K562 (cell line): Measurements from ENCODE around the gene CRACR2B. TPM values are rescaled to one million over a fixed set of nuclear protein-coding genes. Genes with fewer than 3 reads are reported as not detected.

Source experiments
- KAT7 ChIP-seq: sonication (generic); formaldehyde crosslinking; IDR thresholded peaks from 2 replicates; pipeline ENCODE4 v1.8.0; 2022; ENCODE audit warnings: missing genetic modification reagents, mild to moderate bottlenecking, borderline replicate concordance
- MAFF ChIP-seq: IDR thresholded peaks from 2 replicates; pipeline ENCODE4 v1.6.1; 2012; ENCODE audit warnings: low read length, improper control_type of control experiment
- MIER1 ChIP-seq: fragments of 450-650 bp; IDR thresholded peaks from 2 replicates; pipeline ENCODE4 v1.6.1; 2016; ENCODE audit warnings: antibody characterized with exemption, mild to moderate bottlenecking, low read depth
- PPARD ChIP-seq: fragments of 250-450 bp; sonication (Bioruptor Pico); IDR thresholded peaks from 2 replicates; pipeline ENCODE4 v1.8.0; 2022; ENCODE audit warnings: inconsistent platforms, mild to moderate bottlenecking, moderate library complexity
- SP1 ChIP-seq: sonication (generic); formaldehyde crosslinking; IDR thresholded peaks from 2 replicates; pipeline ENCODE4 v1.8.1; 2022; ENCODE audit warnings: mild to moderate bottlenecking, missing genetic modification reagents
- SRF ChIP-seq, 2 experiments: fragments of 250-450, 450-650 bp in 1 of 2; sonication (Bioruptor Pico) in 1 of 2; sonication (generic) in 1 of 2; formaldehyde crosslinking; IDR thresholded peaks; 2 replicates each; pipeline versions ENCODE4 v1.5.0 to v1.5.1; 2020 to 2022; ENCODE audit warnings: mild to moderate bottlenecking in 1 of 2, missing genetic modification reagents in 1 of 2
- ZNF57 ChIP-seq: fragments of 450-650 bp; formaldehyde crosslinking; IDR thresholded peaks from 2 replicates; pipeline ENCODE4 v1.4.0; 2020; ENCODE audit warnings: mild to moderate bottlenecking, moderate library complexity
- polyA plus RNA-seq, 8 experiments: library from polyadenylated mRNA; depleted of rRNA in 4 of 8; stranded (reverse) in 5 of 8; unstranded in 3 of 8; fragments of >200 nt; fragmentation: Nextera tagmentation in 2 of 8; fragmentation: Illumina TruSeq in 1 of 8; extraction: Ambion mirVana in 2 of 8; extraction: Trizol in 1 of 8; gene quantifications; 2 replicates each; pipeline versions ENCODE4 v1.2.1 to v1.2.3, GENCODE V29; 2011 to 2014; ENCODE audit warnings: inconsistent platforms in 1 of 8, missing spikeins in 1 of 8
- total RNA-seq, 7 experiments: library from RNA; depleted of rRNA in 6 of 7; stranded (reverse); fragments of >200 nt in 6 of 7; fragmentation: Illumina TruSeq in 2 of 7; extraction: Trizol in 2 of 7; gene quantifications; 2 replicates each; pipeline versions ENCODE4 v1.2.1 to v1.2.3, GENCODE V29; 2011 to 2021; ENCODE audit warnings: low replicate concordance in 1 of 7
- TF ChIP-seq, protein P1 (sequence below), 2 experiments: fragments of 450-650 bp; formaldehyde crosslinking in 1 of 2; IDR thresholded peaks; 2 replicates each; pipeline versions ENCODE4 v1.4.0 to v1.6.1; 2014 to 2020; ENCODE audit warnings: mild to moderate bottlenecking in 2 of 2, borderline replicate concordance in 1 of 2, low read depth in 1 of 2

CRACR2B gene
- total and polyA plus RNA-seq, 9 of the 15 experiments (the other 6 are each of a cell fraction or from before 2014, with no cell fraction given): 0.10 to 51.0 (median 6.0) TPM

GRCh38 chr11:877565-877964 is 49.8 kb downstream of the CRACR2B start (continued):
- TF ChIP-seq, protein P1, sequence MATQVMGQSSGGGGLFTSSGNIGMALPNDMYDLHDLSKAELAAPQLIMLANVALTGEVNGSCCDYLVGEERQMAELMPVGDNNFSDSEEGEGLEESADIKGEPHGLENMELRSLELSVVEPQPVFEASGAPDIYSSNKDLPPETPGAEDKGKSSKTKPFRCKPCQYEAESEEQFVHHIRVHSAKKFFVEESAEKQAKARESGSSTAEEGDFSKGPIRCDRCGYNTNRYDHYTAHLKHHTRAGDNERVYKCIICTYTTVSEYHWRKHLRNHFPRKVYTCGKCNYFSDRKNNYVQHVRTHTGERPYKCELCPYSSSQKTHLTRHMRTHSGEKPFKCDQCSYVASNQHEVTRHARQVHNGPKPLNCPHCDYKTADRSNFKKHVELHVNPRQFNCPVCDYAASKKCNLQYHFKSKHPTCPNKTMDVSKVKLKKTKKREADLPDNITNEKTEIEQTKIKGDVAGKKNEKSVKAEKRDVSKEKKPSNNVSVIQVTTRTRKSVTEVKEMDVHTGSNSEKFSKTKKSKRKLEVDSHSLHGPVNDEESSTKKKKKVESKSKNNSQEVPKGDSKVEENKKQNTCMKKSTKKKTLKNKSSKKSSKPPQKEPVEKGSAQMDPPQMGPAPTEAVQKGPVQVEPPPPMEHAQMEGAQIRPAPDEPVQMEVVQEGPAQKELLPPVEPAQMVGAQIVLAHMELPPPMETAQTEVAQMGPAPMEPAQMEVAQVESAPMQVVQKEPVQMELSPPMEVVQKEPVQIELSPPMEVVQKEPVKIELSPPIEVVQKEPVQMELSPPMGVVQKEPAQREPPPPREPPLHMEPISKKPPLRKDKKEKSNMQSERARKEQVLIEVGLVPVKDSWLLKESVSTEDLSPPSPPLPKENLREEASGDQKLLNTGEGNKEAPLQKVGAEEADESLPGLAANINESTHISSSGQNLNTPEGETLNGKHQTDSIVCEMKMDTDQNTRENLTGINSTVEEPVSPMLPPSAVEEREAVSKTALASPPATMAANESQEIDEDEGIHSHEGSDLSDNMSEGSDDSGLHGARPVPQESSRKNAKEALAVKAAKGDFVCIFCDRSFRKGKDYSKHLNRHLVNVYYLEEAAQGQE (IDR thresholded peaks at IDR 0.05; ENCODE audit: borderline replicate concordance): no peak
- TF ChIP-seq, protein P1 (CRISPR knock-in tag; IDR thresholded peaks at IDR 0.05; ENCODE audit: low read depth): no peak
- TF ChIP-seq MAFF (no peak), KAT7 (no peak), ZNF57 (CRISPR knock-in tag) (no peak), MIER1 (no peak), SRF (CRISPR knock-in tag; IDR thresholded peaks at IDR 0.05) (peak in 1 of 2 experiments; percentile 27; a peak in 1 of 4 replicates), SP1 (CRISPR knock-in tag) (peak; percentile 34; the same call in 1 of the 2 replicates), PPARD (CRISPR knock-in tag) (no peak)
